Measurements from ENCODE around the gene CHADL. TPM values are rescaled to one million over a fixed set of nuclear protein-coding genes. Genes with fewer than 3 reads are reported as not detected.

CHADL gene
- total RNA-seq, 4 donors from 2014 or later: 9.5 to 18.8 (median 15.7) TPM

DNA sequence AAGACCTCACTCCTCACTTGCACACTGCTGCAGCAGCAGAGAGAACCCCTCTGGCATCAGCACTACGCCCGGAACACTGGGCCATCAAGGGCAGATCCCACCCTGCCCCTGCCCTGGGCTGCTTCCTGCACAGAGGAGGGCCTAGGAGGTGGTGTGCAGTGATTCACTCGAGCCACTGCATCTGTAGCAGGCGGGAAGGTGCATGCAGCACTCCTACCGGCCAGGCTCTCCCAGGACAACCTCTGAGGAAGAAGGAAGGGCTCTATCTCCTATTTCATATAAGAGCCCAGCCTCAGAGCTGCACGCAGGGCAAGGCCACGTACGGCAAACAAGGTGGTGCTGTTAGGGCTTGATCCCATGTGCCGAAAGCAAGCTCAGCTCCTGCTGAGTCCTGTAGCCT lies 31.1 kb upstream of the CHADL start:
- H3K4me1 ChIP-seq: peaks cover 22% of the 10 kb centered on the region
- no peak for TF ChIP-seq POLR2AphosphoS5 (IDR thresholded peaks at IDR 0.05)
- TF ChIP-seq CTCF (IDR thresholded peaks at IDR 0.05): peak in 1 of 2 donors; percentile 25
- no peak for TF ChIP-seq POLR2A (IDR thresholded peaks at IDR 0.05)
- H3K27ac ChIP-seq: peak overlapping the region; percentile 79
- peaks cover 78% of the 10 kb centered on the region for H3K36me3 ChIP-seq
- H3K9me3 ChIP-seq: no peaks in the 10 kb centered on the region
- WGBS: 66% methylated on average over 8 of the region's 9 CpGs
- H3K4me3 ChIP-seq: no peak overlapping the region
- no peaks in the 10 kb centered on the region for H3K27me3 ChIP-seq
- DNase-seq (ENCODE audit: low spot score in 2 of 2): no peak

- H3K36me3 ChIP-seq: peaks cover 85% of the 10 kb centered on the region
Observed at GRCh38 chr22:41267958-41268357, 27.2 kb upstream of the CHADL start.

GRCh38 chr22:41264408-41264941 lies 23.7 kb upstream of the CHADL start:
- Histone ChIP-seq H3K36me3 (peaks cover 92% of the 10 kb centered on the region), H3K4me3 (no peak overlapping the region), H3K27me3 (no peaks in the 10 kb centered on the region), H3K9me3 (no peaks in the 10 kb centered on the region), H3K4me1 (no peaks in the 10 kb centered on the region), H3K27ac (no peak overlapping the region)
- WGBS: 87% methylated on average over 13 of the region's 15 CpGs
- TF ChIP-seq EP300 (IDR thresholded peaks at IDR 0.05) (no peak), CTCF (IDR thresholded peaks at IDR 0.05) (no peak), POLR2A (IDR thresholded peaks at IDR 0.05) (no peak), POLR2AphosphoS5 (IDR thresholded peaks at IDR 0.05) (no peak)
- no peak for DNase-seq (ENCODE audit: low spot score in 2 of 2)

More at GRCh38 chr22:41267958-41268357, 27.2 kb upstream of the CHADL start:
- no peak for DNase-seq (ENCODE audit: low spot score in 2 of 2)
- Histone ChIP-seq H3K9me3 (no peaks in the 10 kb centered on the region), H3K4me3 (no peak overlapping the region), H3K27me3 (no peaks in the 10 kb centered on the region), H3K27ac (no peak overlapping the region), H3K4me1 (peaks cover 13% of the 10 kb centered on the region)
- TF ChIP-seq CTCF (IDR thresholded peaks at IDR 0.05) (no peak), EP300 (IDR thresholded peaks at IDR 0.05) (no peak), POLR2AphosphoS5 (IDR thresholded peaks at IDR 0.05) (no peak), POLR2A (IDR thresholded peaks at IDR 0.05) (no peak)
- 91% methylated on average over 16 of the region's 16 CpGs for WGBS

DNA sequence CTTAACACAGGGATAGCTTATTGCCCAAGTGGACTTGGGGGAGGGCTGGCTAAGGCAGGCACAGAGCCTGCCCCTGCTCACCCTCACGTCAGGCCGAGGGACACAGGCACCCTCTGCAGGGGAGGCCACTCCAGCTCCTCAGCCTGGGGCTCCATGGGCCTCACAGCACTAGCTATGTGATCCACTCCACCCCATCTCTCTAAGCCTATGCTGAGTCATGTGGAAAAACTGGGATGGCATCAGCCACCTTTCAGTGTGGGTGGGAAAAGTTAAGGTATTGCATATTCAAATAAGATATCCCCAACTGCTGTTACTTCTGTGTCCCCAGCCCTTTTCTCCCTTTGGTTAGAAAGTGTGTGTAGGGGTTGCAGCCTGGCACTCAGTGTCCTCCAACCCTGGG lies 23.0 kb upstream of the CHADL start:
- H3K4me3 ChIP-seq: no peak overlapping the region
- TF ChIP-seq EP300 (IDR thresholded peaks at IDR 0.05) (no peak), POLR2A (IDR thresholded peaks at IDR 0.05) (no peak), POLR2AphosphoS5 (IDR thresholded peaks at IDR 0.05) (no peak), CTCF (IDR thresholded peaks at IDR 0.05) (no peak)
- H3K36me3 ChIP-seq: peaks cover 91% of the 10 kb centered on the region
- DNase-seq (ENCODE audit: low spot score in 2 of 2): no peak
- no peak overlapping the region for H3K27ac ChIP-seq
- H3K27me3 ChIP-seq: no peaks in the 10 kb centered on the region
- H3K9me3 ChIP-seq: no peaks in the 10 kb centered on the region
- no peaks in the 10 kb centered on the region for H3K4me1 ChIP-seq
- WGBS: 100% methylated on average over 2 of the region's 2 CpGs

- 87% methylated on average over 10 of the region's 15 CpGs for WGBS
- no peaks in the 10 kb centered on the region for H3K4me1 ChIP-seq
- peaks cover 91% of the 10 kb centered on the region for H3K36me3 ChIP-seq
- DNase-seq (ENCODE audit: low spot score in 2 of 2): no peak
- H3K4me3 ChIP-seq: no peak overlapping the region
- TF ChIP-seq EP300 (IDR thresholded peaks at IDR 0.05) (no peak), CTCF (IDR thresholded peaks at IDR 0.05) (no peak), POLR2AphosphoS5 (IDR thresholded peaks at IDR 0.05) (no peak), POLR2A (IDR thresholded peaks at IDR 0.05) (no peak)
- H3K9me3 ChIP-seq: no peaks in the 10 kb centered on the region
- no peak overlapping the region for H3K27ac ChIP-seq
- H3K27me3 ChIP-seq: no peaks in the 10 kb centered on the region
Observed at GRCh38 chr22:41262250-41262765, 21.6 kb upstream of the CHADL start.

Data from suprapubic skin (tissue), 4 donors.